ENCODE measurements around the gene GABPA. TPM values are rescaled to one million over a fixed set of nuclear protein-coding genes. Genes with fewer than 3 reads are reported as not detected.

GABPA gene
- total and polyA plus RNA-seq, 2 of the 13 experiments (the other 11 are each of a cell fraction or from before 2014, with no cell fraction given) = 7.4 to 13.2 TPM

Other genes starting within 250 kb of the GABPA start
- gene MRPL39, start 127.5 kb upstream of the GABPA start, total RNA-seq (2016; rRNA removed; fragmentation: Illumina TruSeq; extraction: Trizol) = 91.2 and 141 TPM in 2 replicates
- gene MRPL39, start 127.5 kb upstream of the GABPA start, polyA plus RNA-seq (2011; rRNA removed) = 19.8 and 29.1 TPM in 2 replicates
- not detected in 2 replicates for gene JAM2, start 95.7 kb upstream of the GABPA start, total RNA-seq (2016; rRNA removed; fragmentation: Illumina TruSeq; extraction: Trizol)
- gene JAM2, start 95.7 kb upstream of the GABPA start, polyA plus RNA-seq (2011; rRNA removed) = 0.04 and 0.07 TPM in 2 replicates
- gene ATP5PF, start 68 bp upstream of the GABPA start, total RNA-seq (2016; rRNA removed; fragmentation: Illumina TruSeq; extraction: Trizol) = 131 and 196 TPM in 2 replicates
- gene ATP5PF, start 68 bp upstream of the GABPA start, polyA plus RNA-seq (2011; rRNA removed) = 116 and 157 TPM in 2 replicates